Mesothelial cell of epicardium (in vitro differentiated cells): ENCODE data around the gene PGD. TPM values are rescaled to one million over a fixed set of nuclear protein-coding genes. Genes with fewer than 3 reads are reported as not detected.
"Not testable (repeated sequence)": the region's sequence is repeated elsewhere in the genome, so short reads cannot be mapped to it uniquely, and the experiment has no call there.

Experiments used
- DNase-seq, 2 experiments: peaks; one replicate each; pipeline ENCODE4 v3.0.0; 2021; ENCODE audit warnings: low spot score in 2 of 2; ENCODE audit not compliant: unreplicated experiment in 2 of 2
- H3K27ac Mint-ChIP-seq: 2 replicates; pipeline ENCODE4 v1.8.0; 2021; ENCODE audit warnings: mixed read lengths
- H3K27me3 Mint-ChIP-seq: 2 replicates; pipeline ENCODE4 v1.8.0; 2021; ENCODE audit warnings: low read depth, mixed read lengths
- H3K36me3 Mint-ChIP-seq: 2 replicates; pipeline ENCODE4 v1.8.0; 2021; ENCODE audit warnings: mixed read lengths
- H3K4me1 Mint-ChIP-seq: 2 replicates; pipeline ENCODE4 v1.8.0; 2021; ENCODE audit warnings: mixed read lengths
- H3K4me3 Mint-ChIP-seq: 2 replicates; pipeline ENCODE4 v1.8.0; 2021; ENCODE audit warnings: mild to moderate bottlenecking, moderate library complexity, mixed read lengths
- H3K9me3 Mint-ChIP-seq: 2 replicates; pipeline ENCODE4 v1.8.0; 2021; ENCODE audit warnings: mixed read lengths
- total RNA-seq: library from RNA; stranded (reverse); gene quantifications from 3 replicates; pipeline ENCODE4 v1.2.1, GENCODE V29; 2021
- TF ChIP-seq, protein P1 (sequence below): fragments of 200-600 bp; sonication (generic); IDR thresholded peaks from one replicate; pipeline ENCODE4 v1.5.0; 2021; ENCODE audit warnings: antibody characterized with exemption; ENCODE audit not compliant: unreplicated experiment

PGD gene
- total RNA-seq, 1 donor from 2014 or later, result 167 TPM

DNA sequence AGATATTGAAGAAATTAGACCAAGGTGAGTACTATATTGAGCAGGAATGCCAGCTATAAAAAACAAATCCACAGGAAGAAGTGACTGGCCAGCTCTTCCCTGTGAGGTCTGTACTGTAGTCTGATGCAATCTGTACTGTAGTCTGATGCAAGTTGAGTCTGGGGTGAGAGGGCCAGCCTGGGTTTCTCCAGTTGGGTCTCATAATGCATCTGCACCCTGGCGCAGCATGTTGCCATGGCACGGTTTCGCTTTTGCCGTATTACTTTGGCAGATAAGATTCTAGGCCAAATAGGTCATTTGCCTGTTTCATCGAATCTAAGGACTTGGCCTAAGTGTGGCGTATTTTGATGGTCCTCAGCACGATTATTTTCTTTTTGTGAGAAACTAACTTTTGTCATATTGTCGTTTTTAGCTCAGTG lies 24.4 kb upstream of the PGD start:
- no peaks in the 10 kb centered on the region for H3K9me3 Mint-ChIP-seq
- no peak overlapping the region for H3K27ac Mint-ChIP-seq

GRCh38 chr1:10377365-10378029 lies 21.4 kb upstream of the PGD start:
- H3K27me3 Mint-ChIP-seq, H3K9me3 Mint-ChIP-seq, H3K4me1 Mint-ChIP-seq, H3K4me3 Mint-ChIP-seq: not testable (repeated sequence)
- TF ChIP-seq, protein P1, sequence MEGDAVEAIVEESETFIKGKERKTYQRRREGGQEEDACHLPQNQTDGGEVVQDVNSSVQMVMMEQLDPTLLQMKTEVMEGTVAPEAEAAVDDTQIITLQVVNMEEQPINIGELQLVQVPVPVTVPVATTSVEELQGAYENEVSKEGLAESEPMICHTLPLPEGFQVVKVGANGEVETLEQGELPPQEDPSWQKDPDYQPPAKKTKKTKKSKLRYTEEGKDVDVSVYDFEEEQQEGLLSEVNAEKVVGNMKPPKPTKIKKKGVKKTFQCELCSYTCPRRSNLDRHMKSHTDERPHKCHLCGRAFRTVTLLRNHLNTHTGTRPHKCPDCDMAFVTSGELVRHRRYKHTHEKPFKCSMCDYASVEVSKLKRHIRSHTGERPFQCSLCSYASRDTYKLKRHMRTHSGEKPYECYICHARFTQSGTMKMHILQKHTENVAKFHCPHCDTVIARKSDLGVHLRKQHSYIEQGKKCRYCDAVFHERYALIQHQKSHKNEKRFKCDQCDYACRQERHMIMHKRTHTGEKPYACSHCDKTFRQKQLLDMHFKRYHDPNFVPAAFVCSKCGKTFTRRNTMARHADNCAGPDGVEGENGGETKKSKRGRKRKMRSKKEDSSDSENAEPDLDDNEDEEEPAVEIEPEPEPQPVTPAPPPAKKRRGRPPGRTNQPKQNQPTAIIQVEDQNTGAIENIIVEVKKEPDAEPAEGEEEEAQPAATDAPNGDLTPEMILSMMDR, result peak; percentile 88
- Mint-ChIP-seq H3K27ac (peak overlapping the region; percentile 47), H3K36me3 (peaks cover 24% of the 10 kb centered on the region)
- DNase-seq, result peak in 1 of 2 experiments; percentile 53

More for the DNA sequence above, 24.4 kb upstream of the PGD start:
- Mint-ChIP-seq H3K4me1 (peaks cover 4% of the 10 kb centered on the region), H3K4me3 (no peak overlapping the region), H3K27me3 (no peaks in the 10 kb centered on the region), H3K36me3 (peaks cover 33% of the 10 kb centered on the region)
- TF ChIP-seq, protein P1, result no peak
- no peak for DNase-seq

DNA sequence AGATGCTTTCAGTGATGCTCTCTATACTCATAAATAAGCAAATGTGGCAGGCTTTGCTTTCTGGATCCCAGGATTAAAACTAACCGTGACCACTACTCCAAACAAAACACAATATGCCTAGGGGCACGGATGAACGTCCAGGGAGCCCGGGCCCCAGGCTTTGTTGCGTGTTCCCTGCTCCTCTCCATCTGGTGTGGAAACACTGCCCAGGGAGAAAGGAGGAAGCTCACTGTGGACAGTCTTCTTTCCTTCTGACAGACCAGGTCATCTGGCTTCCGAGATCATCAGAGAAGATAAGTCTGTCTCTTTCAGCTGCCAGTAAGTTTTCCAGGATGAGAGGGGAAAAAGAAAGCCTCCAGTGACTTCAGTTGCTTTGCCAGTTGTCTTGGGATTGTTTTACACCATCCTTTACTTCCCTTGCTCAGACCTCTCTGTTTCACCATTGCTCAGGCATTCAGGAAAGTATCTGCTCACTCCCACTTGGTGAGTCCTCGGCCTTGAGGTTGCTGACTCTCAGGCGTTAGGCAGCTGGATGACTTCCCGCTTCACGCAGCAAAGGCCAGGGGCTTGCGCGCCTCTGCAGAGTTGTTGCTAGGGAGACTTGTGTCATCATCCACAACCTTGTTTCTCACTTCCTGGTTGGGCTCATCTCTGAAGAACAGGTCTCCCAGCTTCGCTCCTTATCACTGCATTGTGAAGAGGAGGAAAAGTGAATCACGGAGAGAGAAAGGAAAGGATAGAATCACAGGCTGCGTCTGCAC lies 20.6 kb upstream of the PGD start:
- H3K4me1 Mint-ChIP-seq, result peaks cover 4% of the 10 kb centered on the region
- H3K27ac Mint-ChIP-seq, result peak overlapping the region; percentile 69

GRCh38 chr1:10379101-10379620 lies 19.7 kb upstream of the PGD start:
- no peaks in the 10 kb centered on the region for H3K9me3 Mint-ChIP-seq
- TF ChIP-seq, protein P1, result no peak
- H3K27ac Mint-ChIP-seq, result peak overlapping the region; percentile 45
- no peaks in the 10 kb centered on the region for H3K27me3 Mint-ChIP-seq
- H3K4me1 Mint-ChIP-seq, result peaks cover 4% of the 10 kb centered on the region
- no peak for DNase-seq
- no peak overlapping the region for H3K4me3 Mint-ChIP-seq
- peaks cover 30% of the 10 kb centered on the region for H3K36me3 Mint-ChIP-seq

More for the DNA sequence above, 20.6 kb upstream of the PGD start:
- Mint-ChIP-seq H3K4me3 (no peak overlapping the region), H3K27me3 (no peaks in the 10 kb centered on the region), H3K36me3 (peaks cover 31% of the 10 kb centered on the region), H3K9me3 (no peaks in the 10 kb centered on the region)
- DNase-seq, result no peak
- TF ChIP-seq, protein P1, result no peak

DNA sequence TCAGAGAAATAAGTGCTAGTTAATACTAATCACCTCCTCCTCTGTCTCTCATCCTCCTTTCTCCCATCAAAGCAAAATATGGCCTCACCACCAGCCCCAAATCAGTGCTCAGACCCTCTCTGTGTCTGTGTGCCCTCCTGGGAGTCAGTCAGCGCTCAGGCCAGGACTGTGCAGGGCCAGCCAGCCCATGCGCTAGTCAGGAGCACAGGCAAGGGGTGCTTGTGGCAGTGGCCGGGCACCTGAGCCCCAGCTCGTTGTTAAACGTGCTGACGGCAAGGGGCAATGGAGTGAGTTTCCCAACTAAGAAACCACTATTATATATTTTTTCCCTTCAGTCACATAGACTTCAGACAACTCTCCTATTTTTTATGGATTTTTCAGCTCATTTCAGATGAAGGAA lies 19.2 kb upstream of the PGD start:
- no peaks in the 10 kb centered on the region for H3K27me3 Mint-ChIP-seq
- peaks cover 4% of the 10 kb centered on the region for H3K4me1 Mint-ChIP-seq
- TF ChIP-seq, protein P1, result no peak
- no peak overlapping the region for H3K27ac Mint-ChIP-seq
- peaks cover 29% of the 10 kb centered on the region for H3K36me3 Mint-ChIP-seq
- no peaks in the 10 kb centered on the region for H3K9me3 Mint-ChIP-seq
- no peak for DNase-seq
- no peak overlapping the region for H3K4me3 Mint-ChIP-seq
